Measurements from ENCODE around the gene PLD4.

DNA sequence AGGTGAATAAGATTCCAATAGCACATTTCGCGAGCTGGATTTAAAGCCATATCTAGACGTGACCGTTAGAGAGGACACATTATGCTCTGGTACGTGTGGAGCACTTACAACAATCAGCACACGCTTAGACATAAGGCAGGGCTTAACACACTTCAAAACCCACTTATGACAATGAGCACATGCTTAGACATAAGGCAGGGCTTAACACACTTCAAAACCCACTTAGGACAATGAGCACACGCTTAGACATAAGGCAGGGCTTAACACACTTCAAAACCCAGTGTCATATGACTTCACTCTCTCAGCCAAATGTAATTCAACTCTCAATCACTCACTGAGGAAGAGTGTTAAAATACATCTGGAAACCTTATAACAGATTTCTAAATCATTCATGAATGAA lies 11.2 kb upstream of the PLD4 start:
- no peak for TF ChIP-seq RARB (CRISPR knock-in tag; IDR thresholded peaks at IDR 0.05)
- TF ChIP-seq ARNTL (CRISPR knock-in tag; IDR thresholded peaks at IDR 0.05; ENCODE audit: borderline replicate concordance, low read depth), result no peak
- TF ChIP-seq, protein P1, sequence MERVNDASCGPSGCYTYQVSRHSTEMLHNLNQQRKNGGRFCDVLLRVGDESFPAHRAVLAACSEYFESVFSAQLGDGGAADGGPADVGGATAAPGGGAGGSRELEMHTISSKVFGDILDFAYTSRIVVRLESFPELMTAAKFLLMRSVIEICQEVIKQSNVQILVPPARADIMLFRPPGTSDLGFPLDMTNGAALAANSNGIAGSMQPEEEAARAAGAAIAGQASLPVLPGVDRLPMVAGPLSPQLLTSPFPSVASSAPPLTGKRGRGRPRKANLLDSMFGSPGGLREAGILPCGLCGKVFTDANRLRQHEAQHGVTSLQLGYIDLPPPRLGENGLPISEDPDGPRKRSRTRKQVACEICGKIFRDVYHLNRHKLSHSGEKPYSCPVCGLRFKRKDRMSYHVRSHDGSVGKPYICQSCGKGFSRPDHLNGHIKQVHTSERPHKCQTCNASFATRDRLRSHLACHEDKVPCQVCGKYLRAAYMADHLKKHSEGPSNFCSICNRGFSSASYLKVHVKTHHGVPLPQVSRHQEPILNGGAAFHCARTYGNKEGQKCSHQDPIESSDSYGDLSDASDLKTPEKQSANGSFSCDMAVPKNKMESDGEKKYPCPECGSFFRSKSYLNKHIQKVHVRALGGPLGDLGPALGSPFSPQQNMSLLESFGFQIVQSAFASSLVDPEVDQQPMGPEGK (CRISPR knock-in tag; IDR thresholded peaks at IDR 0.05; ENCODE audit: borderline replicate concordance), result no peak
- no peak for TF ChIP-seq TOX (CRISPR knock-in tag; IDR thresholded peaks at IDR 0.05; ENCODE audit: borderline replicate concordance)
- TF ChIP-seq BACH2 (CRISPR knock-in tag; IDR thresholded peaks at IDR 0.05; ENCODE audit: borderline replicate concordance), result no peak
